ENCODE measurements around the gene FKBP1A.
"Not testable (repeated sequence)": the region's sequence is repeated elsewhere in the genome, so short reads cannot be mapped to it uniquely, and the experiment has no call there.

Gene FKBP1A

DNA sequence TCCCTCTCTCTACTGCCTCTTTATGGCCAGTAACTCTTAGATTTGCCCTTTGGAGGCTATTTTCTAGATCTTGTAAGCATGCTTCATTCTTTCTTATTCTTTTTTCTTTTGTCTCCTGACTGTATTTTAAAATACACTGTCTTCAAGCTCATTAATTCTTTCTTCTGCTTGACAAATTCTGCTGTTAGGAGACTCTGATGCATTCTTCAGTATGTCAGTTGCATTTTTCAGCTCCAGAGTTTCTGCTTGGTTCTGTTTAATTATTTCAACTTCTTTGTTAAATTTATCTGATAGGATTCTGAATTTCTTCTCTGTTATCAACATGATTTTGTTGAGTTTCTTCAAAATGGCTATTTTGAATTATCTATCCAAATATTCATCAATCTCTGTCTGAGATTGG is 38.9 kb downstream of the FKBP1A start:
- peaks cover 22% of the 10 kb centered on the region for H3K36me3 ChIP-seq (ENCODE audit: control insufficient read depth, insufficient read depth, low read length)
- H3K4me1 ChIP-seq (ENCODE audit: control insufficient read depth, insufficient read depth, low read length, poor library complexity, severe bottlenecking) = no peaks in the 10 kb centered on the region
- H3K27me3 ChIP-seq (replicated peaks; ENCODE audit: control insufficient read depth, insufficient read depth, low read length, poor library complexity, severe bottlenecking) = no peaks in the 10 kb centered on the region
- no peaks in the 10 kb centered on the region for H3K9me3 ChIP-seq (ENCODE audit: control insufficient read depth, low read length)
- H3K4me3 ChIP-seq (ENCODE audit: insufficient read depth, low read depth, low read length, poor library complexity, severe bottlenecking) = no peak overlapping the region
- no peak for DNase-seq
- H3K27ac ChIP-seq (ENCODE audit: insufficient read depth, low read length, poor library complexity, severe bottlenecking) = no peak overlapping the region

DNA sequence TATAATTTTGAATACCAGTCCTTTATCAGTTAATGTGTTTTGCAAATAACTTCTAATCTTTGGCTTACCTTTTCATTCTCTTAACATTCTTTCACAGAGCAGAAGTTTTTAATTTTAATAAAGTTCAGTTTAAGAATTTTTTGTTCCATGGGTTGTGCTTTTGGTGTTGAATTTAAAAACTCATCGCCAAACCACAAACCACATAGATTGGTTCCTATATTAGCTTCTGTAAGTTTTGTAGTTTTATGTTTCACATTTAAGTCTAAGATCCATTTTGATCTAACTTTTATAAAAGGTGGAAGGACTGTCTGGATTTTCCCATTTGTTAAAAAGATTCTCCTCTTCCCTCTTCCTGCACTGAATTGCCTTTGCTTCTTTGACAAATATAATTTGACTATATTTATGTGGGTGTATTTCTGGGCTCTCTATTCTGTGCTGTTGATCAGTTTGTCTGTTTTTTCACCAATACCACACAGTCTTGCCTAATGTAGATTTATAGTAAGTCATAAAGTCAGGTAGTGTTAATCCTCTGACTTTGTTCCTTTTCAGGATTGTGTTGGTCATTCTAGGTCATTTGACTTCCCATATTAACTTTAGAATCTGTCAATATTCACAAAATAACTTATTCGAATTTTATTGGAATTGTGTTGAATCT is 46.4 kb downstream of the FKBP1A start:
- DNase-seq = no peak
- no peak overlapping the region for H3K4me3 ChIP-seq (ENCODE audit: insufficient read depth, low read depth, low read length, poor library complexity, severe bottlenecking)
- H3K4me1 ChIP-seq (ENCODE audit: control insufficient read depth, insufficient read depth, low read length, poor library complexity, severe bottlenecking) = no peaks in the 10 kb centered on the region
- peaks cover 1% of the 10 kb centered on the region for H3K36me3 ChIP-seq (ENCODE audit: control insufficient read depth, insufficient read depth, low read length)
- H3K27me3 ChIP-seq (replicated peaks; ENCODE audit: control insufficient read depth, insufficient read depth, low read length, poor library complexity, severe bottlenecking) = no peaks in the 10 kb centered on the region
- H3K27ac ChIP-seq (ENCODE audit: insufficient read depth, low read length, poor library complexity, severe bottlenecking) = no peak overlapping the region
- peaks cover 3% of the 10 kb centered on the region for H3K9me3 ChIP-seq (ENCODE audit: control insufficient read depth, low read length)

GRCh38 chr20:1345756-1346093 is 47.1 kb downstream of the FKBP1A start:
- Histone ChIP-seq H3K36me3 (ENCODE audit: control insufficient read depth, insufficient read depth, low read length) (no peaks in the 10 kb centered on the region), H3K27me3 (replicated peaks; ENCODE audit: control insufficient read depth, insufficient read depth, low read length, poor library complexity, severe bottlenecking) (no peaks in the 10 kb centered on the region), H3K9me3 (ENCODE audit: control insufficient read depth, low read length) (peaks cover 3% of the 10 kb centered on the region), H3K4me3 (ENCODE audit: insufficient read depth, low read depth, low read length, poor library complexity, severe bottlenecking) (no peak overlapping the region), H3K4me1 (ENCODE audit: control insufficient read depth, insufficient read depth, low read length, poor library complexity, severe bottlenecking) (no peaks in the 10 kb centered on the region), H3K27ac (ENCODE audit: insufficient read depth, low read length, poor library complexity, severe bottlenecking) (no peak overlapping the region)
- DNase-seq = no peak

DNA sequence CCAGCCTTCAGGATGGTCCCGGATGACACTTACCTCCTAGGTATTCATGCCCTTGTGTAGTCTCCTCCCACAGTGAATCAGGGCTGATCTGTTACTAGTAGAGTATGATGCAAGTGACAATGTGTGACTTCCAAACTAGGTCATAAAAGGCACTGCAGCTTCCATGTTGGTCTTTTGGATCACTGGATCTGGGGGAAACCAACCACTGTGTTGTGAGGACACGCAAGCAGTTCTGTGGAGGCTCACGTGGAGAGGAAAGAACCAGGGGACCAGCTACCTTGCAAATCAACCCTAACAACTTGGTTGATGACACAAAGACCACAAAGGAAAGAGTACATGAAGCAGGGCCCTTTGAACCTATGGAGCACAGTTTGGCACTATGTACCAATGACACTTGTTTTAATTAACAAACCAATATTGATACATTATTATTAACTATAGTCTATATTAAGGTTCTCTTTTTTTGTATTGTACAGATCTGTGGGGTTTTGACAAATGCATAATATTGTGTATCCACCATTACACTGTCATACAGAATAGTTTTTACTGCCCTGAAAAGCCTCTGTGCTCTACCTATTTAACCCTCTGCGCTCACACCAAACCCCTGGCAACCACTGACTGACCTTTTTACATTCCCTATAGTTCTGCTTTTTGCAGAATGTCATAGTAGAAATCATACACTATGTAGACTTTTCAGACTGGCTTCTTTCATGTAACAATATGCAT is 47.7 kb downstream of the FKBP1A start:
- DNase-seq = no peak
- H3K4me3 ChIP-seq (ENCODE audit: insufficient read depth, low read depth, low read length, poor library complexity, severe bottlenecking) = no peak overlapping the region

GRCh38 chr20:1343446-1344124 is 49.3 kb downstream of the FKBP1A start:
- H3K27ac ChIP-seq (ENCODE audit: insufficient read depth, low read length, poor library complexity, severe bottlenecking); DNase-seq; H3K36me3 ChIP-seq (ENCODE audit: control insufficient read depth, insufficient read depth, low read length); H3K9me3 ChIP-seq (ENCODE audit: control insufficient read depth, low read length); H3K4me3 ChIP-seq (ENCODE audit: insufficient read depth, low read depth, low read length, poor library complexity, severe bottlenecking); H3K4me1 ChIP-seq (ENCODE audit: control insufficient read depth, insufficient read depth, low read length, poor library complexity, severe bottlenecking); H3K27me3 ChIP-seq (replicated peaks; ENCODE audit: control insufficient read depth, insufficient read depth, low read length, poor library complexity, severe bottlenecking): not testable (repeated sequence)

More for the DNA sequence above, 47.7 kb downstream of the FKBP1A start:
- no peaks in the 10 kb centered on the region for H3K4me1 ChIP-seq (ENCODE audit: control insufficient read depth, insufficient read depth, low read length, poor library complexity, severe bottlenecking)
- no peaks in the 10 kb centered on the region for H3K27me3 ChIP-seq (replicated peaks; ENCODE audit: control insufficient read depth, insufficient read depth, low read length, poor library complexity, severe bottlenecking)
- H3K9me3 ChIP-seq (ENCODE audit: control insufficient read depth, low read length) = peaks cover 3% of the 10 kb centered on the region
- no peaks in the 10 kb centered on the region for H3K36me3 ChIP-seq (ENCODE audit: control insufficient read depth, insufficient read depth, low read length)
- no peak overlapping the region for H3K27ac ChIP-seq (ENCODE audit: insufficient read depth, low read length, poor library complexity, severe bottlenecking)

DNA sequence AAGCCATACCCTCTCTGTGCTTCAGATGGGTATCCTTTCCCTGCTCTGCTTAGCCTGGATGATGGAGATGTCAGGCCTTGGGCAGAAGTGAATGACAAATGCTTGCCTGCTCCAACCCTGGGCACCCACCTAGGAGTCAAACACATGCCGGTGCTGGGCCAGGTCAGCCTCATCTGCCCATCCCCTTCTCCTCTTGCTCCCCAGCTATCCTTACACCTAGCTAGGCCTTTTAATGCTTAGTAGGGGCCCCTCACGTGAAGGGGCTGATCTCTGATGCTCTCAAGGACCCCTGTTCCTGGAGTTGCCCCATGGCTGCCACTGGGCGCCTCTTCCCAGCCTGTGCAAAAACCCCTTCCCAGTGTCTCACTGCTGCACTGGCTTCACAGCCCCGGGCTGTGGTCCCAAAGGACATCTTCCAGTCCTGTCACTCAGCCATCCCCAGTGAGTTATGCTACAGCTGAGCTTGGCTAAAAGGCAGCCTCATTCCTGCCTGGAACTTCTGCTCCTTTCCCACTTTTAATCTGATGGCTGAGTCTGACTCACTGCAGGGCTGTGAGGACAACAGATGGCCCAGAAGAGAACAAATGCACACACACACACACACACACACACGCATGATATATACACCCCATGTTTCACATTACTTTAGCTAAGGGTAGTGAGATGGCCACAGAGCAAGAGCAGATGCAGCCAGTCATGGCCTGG is 51.1 kb downstream of the FKBP1A start:
- Histone ChIP-seq H3K4me3 (ENCODE audit: insufficient read depth, low read depth, low read length, poor library complexity, severe bottlenecking) (no peak overlapping the region), H3K27me3 (replicated peaks; ENCODE audit: control insufficient read depth, insufficient read depth, low read length, poor library complexity, severe bottlenecking) (no peaks in the 10 kb centered on the region), H3K27ac (ENCODE audit: insufficient read depth, low read length, poor library complexity, severe bottlenecking) (no peak overlapping the region), H3K4me1 (ENCODE audit: control insufficient read depth, insufficient read depth, low read length, poor library complexity, severe bottlenecking) (no peaks in the 10 kb centered on the region), H3K9me3 (ENCODE audit: control insufficient read depth, low read length) (no peaks in the 10 kb centered on the region), H3K36me3 (ENCODE audit: control insufficient read depth, insufficient read depth, low read length) (no peaks in the 10 kb centered on the region)
- DNase-seq = no peak

- Histone ChIP-seq H3K27me3 (replicated peaks; ENCODE audit: control insufficient read depth, insufficient read depth, low read length, poor library complexity, severe bottlenecking) (no peaks in the 10 kb centered on the region), H3K4me1 (ENCODE audit: control insufficient read depth, insufficient read depth, low read length, poor library complexity, severe bottlenecking) (no peaks in the 10 kb centered on the region)
Measured at GRCh38 chr20:1338801-1339200, 54.1 kb downstream of the FKBP1A start.

GRCh38 chr20:1338096-1338495 is 54.8 kb downstream of the FKBP1A start:
- Histone ChIP-seq H3K27ac (ENCODE audit: insufficient read depth, low read length, poor library complexity, severe bottlenecking) (no peak overlapping the region), H3K4me1 (ENCODE audit: control insufficient read depth, insufficient read depth, low read length, poor library complexity, severe bottlenecking) (no peaks in the 10 kb centered on the region), H3K36me3 (ENCODE audit: control insufficient read depth, insufficient read depth, low read length) (peaks cover 4% of the 10 kb centered on the region), H3K4me3 (ENCODE audit: insufficient read depth, low read depth, low read length, poor library complexity, severe bottlenecking) (no peak overlapping the region), H3K27me3 (replicated peaks; ENCODE audit: control insufficient read depth, insufficient read depth, low read length, poor library complexity, severe bottlenecking) (no peaks in the 10 kb centered on the region), H3K9me3 (ENCODE audit: control insufficient read depth, low read length) (no peaks in the 10 kb centered on the region)
- no peak for DNase-seq

More at GRCh38 chr20:1338801-1339200, 54.1 kb downstream of the FKBP1A start:
- no peak for DNase-seq
- Histone ChIP-seq H3K9me3 (ENCODE audit: control insufficient read depth, low read length) (no peaks in the 10 kb centered on the region), H3K27ac (ENCODE audit: insufficient read depth, low read length, poor library complexity, severe bottlenecking) (no peak overlapping the region), H3K36me3 (ENCODE audit: control insufficient read depth, insufficient read depth, low read length) (no peaks in the 10 kb centered on the region), H3K4me3 (ENCODE audit: insufficient read depth, low read depth, low read length, poor library complexity, severe bottlenecking) (no peak overlapping the region)

DNA sequence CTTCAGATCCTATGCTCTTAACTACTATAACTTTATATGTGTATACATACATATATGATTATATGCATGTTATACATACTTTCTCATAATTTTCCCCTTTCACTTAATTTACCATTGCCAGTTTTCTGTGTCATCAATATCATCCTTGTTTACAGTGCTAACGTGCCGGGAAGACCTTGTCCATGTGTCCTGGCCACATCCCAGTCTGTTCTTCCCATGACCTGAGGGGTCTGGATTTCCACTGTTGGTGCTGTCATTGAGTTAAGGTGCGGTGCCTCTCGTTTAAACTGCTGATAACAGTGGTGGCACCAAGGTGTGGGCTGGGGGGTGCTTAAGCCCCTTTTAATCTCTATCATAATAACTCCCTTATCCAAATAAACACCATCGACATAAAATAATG is 55.4 kb downstream of the FKBP1A start:
- no peaks in the 10 kb centered on the region for H3K9me3 ChIP-seq (ENCODE audit: control insufficient read depth, low read length)
- H3K27ac ChIP-seq (ENCODE audit: insufficient read depth, low read length, poor library complexity, severe bottlenecking) = no peak overlapping the region
- no peaks in the 10 kb centered on the region for H3K4me1 ChIP-seq (ENCODE audit: control insufficient read depth, insufficient read depth, low read length, poor library complexity, severe bottlenecking)
- DNase-seq = no peak
- H3K27me3 ChIP-seq (replicated peaks; ENCODE audit: control insufficient read depth, insufficient read depth, low read length, poor library complexity, severe bottlenecking) = no peaks in the 10 kb centered on the region
- H3K36me3 ChIP-seq (ENCODE audit: control insufficient read depth, insufficient read depth, low read length) = peaks cover 7% of the 10 kb centered on the region
- H3K4me3 ChIP-seq (ENCODE audit: insufficient read depth, low read depth, low read length, poor library complexity, severe bottlenecking) = no peak overlapping the region
